ENCODE measurements around the gene USH1G.

USH1G gene

GRCh38 chr17:74874615-74875037 is 48.4 kb downstream of the USH1G start:
- H4K20me1 ChIP-seq (ENCODE audit: insufficient read depth, low read length): no peaks in the 10 kb centered on the region
- H3K9me3 ChIP-seq (replicated peaks; ENCODE audit: insufficient read depth, low read length): no peaks in the 10 kb centered on the region
- peaks cover 27% of the 10 kb centered on the region for H3K27me3 ChIP-seq (replicated peaks; ENCODE audit: insufficient read depth, low read length)
- H3K4me3 ChIP-seq (ENCODE audit: low read length): no peak overlapping the region
- H3K9ac ChIP-seq (ENCODE audit: low read length): no peak overlapping the region
- no peak overlapping the region for H2AFZ ChIP-seq (ENCODE audit: low read length)
- no peak overlapping the region for H3K4me2 ChIP-seq (ENCODE audit: low read depth, low read length)
- TF ChIP-seq CTCF (IDR thresholded peaks at IDR 0.05; ENCODE audit: low read length): no peak
- no peak for TF ChIP-seq EZH2phosphoT487 (IDR thresholded peaks at IDR 0.05; ENCODE audit: low read length)
- TF ChIP-seq EZH2 (optimal IDR thresholded peaks at IDR 0.05; ENCODE audit: low read depth, low read length): no peak
- H3F3A ChIP-seq (ENCODE audit: insufficient read depth, low read length): 0 out of 2 replicates have a peak, but pooled peaks cover 4% of the 10 kb centered on the region
- no peak overlapping the region for H3K27ac ChIP-seq (ENCODE audit: low read length)
- peaks cover 24% of the 10 kb centered on the region; the same call in 1 of the 2 replicates for H3K4me1 ChIP-seq (ENCODE audit: low read length)
- H3K36me3 ChIP-seq (replicated peaks; ENCODE audit: insufficient read depth, low read length): no peaks in the 10 kb centered on the region
- DNase-seq: no peak
- no peaks in the 10 kb centered on the region for H3K9me2 ChIP-seq (replicated peaks; ENCODE audit: insufficient read depth, low read length)
- no peaks in the 10 kb centered on the region for H3K79me2 ChIP-seq (ENCODE audit: low read length)

GRCh38 chr17:74873874-74874614 is 49.0 kb downstream of the USH1G start:
- H3K9me3 ChIP-seq (replicated peaks; ENCODE audit: insufficient read depth, low read length): no peaks in the 10 kb centered on the region
- H3K9me2 ChIP-seq (replicated peaks; ENCODE audit: insufficient read depth, low read length): no peaks in the 10 kb centered on the region
- no peak for DNase-seq
- peak overlapping the region; percentile 86 for H3K9ac ChIP-seq (ENCODE audit: low read length)
- H3K4me1 ChIP-seq (ENCODE audit: low read length): peaks cover 24% of the 10 kb centered on the region; the same call in 1 of the 2 replicates
- H3K27me3 ChIP-seq (replicated peaks; ENCODE audit: insufficient read depth, low read length): peaks cover 22% of the 10 kb centered on the region
- no peaks in the 10 kb centered on the region for H4K20me1 ChIP-seq (ENCODE audit: insufficient read depth, low read length)
- H3K79me2 ChIP-seq (ENCODE audit: low read length): no peaks in the 10 kb centered on the region
- peak overlapping the region; percentile 56; the same call in 1 of the 2 replicates for H3K27ac ChIP-seq (ENCODE audit: low read length)
- H3K36me3 ChIP-seq (replicated peaks; ENCODE audit: insufficient read depth, low read length): no peaks in the 10 kb centered on the region
- H2AFZ ChIP-seq (ENCODE audit: low read length): peak overlapping the region; percentile 51
- no peak for TF ChIP-seq EZH2phosphoT487 (IDR thresholded peaks at IDR 0.05; ENCODE audit: low read length)
- H3K4me3 ChIP-seq (ENCODE audit: low read length): peak overlapping the region; percentile 87
- H3F3A ChIP-seq (ENCODE audit: insufficient read depth, low read length): 0 out of 2 replicates have a peak, but pooled peaks cover 4% of the 10 kb centered on the region
- H3K4me2 ChIP-seq (ENCODE audit: low read depth, low read length): peak overlapping the region; percentile 84

- H3K9ac ChIP-seq (ENCODE audit: low read length): peak overlapping the region; percentile 86
- peak overlapping the region; percentile 56; the same call in 1 of the 2 replicates for H3K27ac ChIP-seq (ENCODE audit: low read length)
- no peaks in the 10 kb centered on the region for H3K79me2 ChIP-seq (ENCODE audit: low read length)
- no peaks in the 10 kb centered on the region for H3K9me2 ChIP-seq (replicated peaks; ENCODE audit: insufficient read depth, low read length)
- TF ChIP-seq EZH2 (optimal IDR thresholded peaks at IDR 0.05; ENCODE audit: low read depth, low read length): no peak
- no peak for TF ChIP-seq EZH2phosphoT487 (IDR thresholded peaks at IDR 0.05; ENCODE audit: low read length)
- TF ChIP-seq CTCF (IDR thresholded peaks at IDR 0.05; ENCODE audit: low read length): no peak
- 0 out of 2 replicates have a peak, but pooled peaks cover 4% of the 10 kb centered on the region for H3F3A ChIP-seq (ENCODE audit: insufficient read depth, low read length)
- H3K4me1 ChIP-seq (ENCODE audit: low read length): peaks cover 24% of the 10 kb centered on the region; the same call in 1 of the 2 replicates
- peak overlapping the region; percentile 84 for H3K4me2 ChIP-seq (ENCODE audit: low read depth, low read length)
- peak overlapping the region; percentile 51 for H2AFZ ChIP-seq (ENCODE audit: low read length)
- peak; percentile 100 for DNase-seq
- peak overlapping the region; percentile 87 for H3K4me3 ChIP-seq (ENCODE audit: low read length)
- no peaks in the 10 kb centered on the region for H4K20me1 ChIP-seq (ENCODE audit: insufficient read depth, low read length)
- no peaks in the 10 kb centered on the region for H3K9me3 ChIP-seq (replicated peaks; ENCODE audit: insufficient read depth, low read length)
- peaks cover 14% of the 10 kb centered on the region for H3K27me3 ChIP-seq (replicated peaks; ENCODE audit: insufficient read depth, low read length)
- H3K36me3 ChIP-seq (replicated peaks; ENCODE audit: insufficient read depth, low read length): no peaks in the 10 kb centered on the region
These were observed 49.8 kb downstream of the USH1G start for GRCh38 chr17:74873037-74873873.

Measured in MM.1S (cell line).